A673 (cell line): Measurements from ENCODE around the gene GNAS. TPM values are rescaled to one million over a fixed set of nuclear protein-coding genes. Genes with fewer than 3 reads are reported as not detected.

ENCODE experiments used
- BruUV-seq: library from RNA; stranded (reverse); fragments of 400-500 nt; replicated peaks from 2 replicates; lab custom pipeline; 2021; lab: Mats Ljungman, UMichigan
- CTCF ChIA-PET: fragments of 300-600 bp; sonication (Branson Sonifier 250); formaldehyde crosslinking; loops from one replicate; lab custom pipeline; 2022; ENCODE audit warnings: antibody characterized with exemption; lab: Charles Lee
- POLR2A ChIA-PET: fragments of 300-600 bp; sonication (Branson Sonifier 250); formaldehyde crosslinking; loops from one replicate; lab custom pipeline; 2022; ENCODE audit warnings: antibody characterized with exemption; ENCODE audit not compliant: low non-redundant PET; lab: Charles Lee
- DNase-seq: peaks from one replicate; pipeline ENCODE4 v3.0.0-alpha.2; 2015; ENCODE audit warnings: low spot score
- H3K27ac ChIP-seq: fragments of 200-600 bp; sonication (generic); 2 replicates; pipeline ENCODE4 v1.5.1; 2016; ENCODE audit warnings: mixed run types, low read depth, mild to moderate bottlenecking, mixed read lengths, antibody characterized with exemption, low read length; ENCODE audit not compliant: poor library complexity, severe bottlenecking
- H3K27me3 ChIP-seq: fragments of 200-600 bp; sonication (generic); replicated peaks from 2 replicates; pipeline ENCODE4 v1.6.1; 2017; ENCODE audit warnings: mixed run types, low read depth, mild to moderate bottlenecking, mixed read lengths, antibody characterized with exemption, low read length; ENCODE audit not compliant: insufficient read depth, poor library complexity
- H3K36me3 ChIP-seq: fragments of 200-600 bp; sonication (generic); 2 replicates; pipeline ENCODE4 v1.6.1; 2016; ENCODE audit warnings: mixed run types, mild to moderate bottlenecking, mixed read lengths, antibody characterized with exemption, low read length; ENCODE audit not compliant: insufficient read depth, poor library complexity, severe bottlenecking
- H3K4me1 ChIP-seq: fragments of 200-600 bp; sonication (generic); 2 replicates; pipeline ENCODE4 v1.6.1; 2017; ENCODE audit warnings: mixed run types, mild to moderate bottlenecking, mixed read lengths, antibody characterized with exemption, low read length; ENCODE audit not compliant: insufficient read depth, poor library complexity, severe bottlenecking
- H3K4me3 ChIP-seq: fragments of 200-600 bp; sonication (generic); 2 replicates; pipeline ENCODE4 v1.5.1; 2016; ENCODE audit warnings: low read depth, mixed run types, mild to moderate bottlenecking, mixed read lengths, low read length; ENCODE audit not compliant: poor library complexity, severe bottlenecking
- H3K9me3 ChIP-seq: fragments of 200-600 bp; sonication (generic); 2 replicates; pipeline ENCODE4 v1.6.1; 2016; ENCODE audit warnings: mixed run types, low read depth, mild to moderate bottlenecking, mixed read lengths, antibody characterized with exemption, low read length; ENCODE audit not compliant: poor library complexity, severe bottlenecking
- CTCF ChIP-seq: fragments of 300-800, 200-600 bp; sonication (generic); conservative IDR thresholded peaks from 2 replicates; pipeline ENCODE4 v1.5.1; 2017; ENCODE audit warnings: low read depth, mild to moderate bottlenecking, antibody characterized with exemption, low read length, moderate library complexity, mixed read lengths
- EZH2 ChIP-seq: fragments of 200-600 bp; sonication (generic); IDR thresholded peaks from 2 replicates; pipeline ENCODE4 v1.6.1; 2017; ENCODE audit warnings: borderline replicate concordance, low read depth, mild to moderate bottlenecking, mixed read lengths, antibody characterized with exemption, low read length; ENCODE audit not compliant: poor library complexity, severe bottlenecking
- intact Hi-C: fragments of 100-400 bp; cut with micrococcal nuclease; formaldehyde crosslinking; loops from one replicate; pipeline ENCODE4 v1.10.0; 2022; ENCODE audit not compliant: unreplicated experiment
- total RNA-seq: library from RNA; stranded (reverse); gene quantifications from 2 replicates; pipeline ENCODE4 v1.2.3, GENCODE V29; 2021

Gene GNAS
- total RNA-seq, 1 experiment from 2014 or later = 1,108 TPM

- no peak for TF ChIP-seq CTCF
- TF ChIP-seq EZH2 = no peak
- no peaks in the 10 kb centered on the region for H3K27me3 ChIP-seq
- DNase-seq = no peak
- intact Hi-C loops = no loop called here
- H3K9me3 ChIP-seq = no peaks in the 10 kb centered on the region
- no peaks in the 10 kb centered on the region for H3K4me1 ChIP-seq
- H3K36me3 ChIP-seq = no peaks in the 10 kb centered on the region
- no TSS peak for BruUV-seq
- no peak overlapping the region for H3K27ac ChIP-seq
- H3K4me3 ChIP-seq = no peak overlapping the region
- POLR2A ChIA-PET = no interaction called here
- CTCF ChIA-PET = no interaction called here
Observed at GRCh38 chr20:58816051-58816450, 36.5 kb upstream of the GNAS start.

- H3K27me3 ChIP-seq = no peaks in the 10 kb centered on the region
- H3K27ac ChIP-seq = no peak overlapping the region
- ChIA-PET POLR2A (no interaction called here), CTCF (no interaction called here)
- TF ChIP-seq EZH2 (no peak), CTCF (no peak)
- H3K4me3 ChIP-seq = no peak overlapping the region
- intact Hi-C loops = no loop called here
- H3K4me1 ChIP-seq = no peaks in the 10 kb centered on the region
- H3K9me3 ChIP-seq = no peaks in the 10 kb centered on the region
- BruUV-seq = no TSS peak
- DNase-seq = no peak
- no peaks in the 10 kb centered on the region for H3K36me3 ChIP-seq
Observed at GRCh38 chr20:58816957-58817651, 35.4 kb upstream of the GNAS start.

GRCh38 chr20:58817748-58818147 lies 34.8 kb upstream of the GNAS start:
- Histone ChIP-seq H3K4me3 (no peak overlapping the region), H3K27me3 (no peaks in the 10 kb centered on the region), H3K36me3 (no peaks in the 10 kb centered on the region), H3K9me3 (no peaks in the 10 kb centered on the region), H3K27ac (no peak overlapping the region), H3K4me1 (no peaks in the 10 kb centered on the region)
- DNase-seq = no peak
- POLR2A ChIA-PET = no interaction called here
- CTCF ChIA-PET = no interaction called here
- no TSS peak for BruUV-seq
- intact Hi-C loops = no loop called here
- TF ChIP-seq CTCF (no peak), EZH2 (no peak)
